Ishikawa (cell line): ENCODE data around the gene RMND1.

Experiments
- CREB1 ChIP-seq: IDR thresholded peaks from 2 replicates; pipeline ENCODE4 v1.6.1; 2012; ENCODE audit warnings: low read depth
- EGR1 ChIP-seq: IDR thresholded peaks from 2 replicates; pipeline ENCODE4 v1.6.1; 2012
- EP300 ChIP-seq: IDR thresholded peaks from 2 replicates; pipeline ENCODE4 v1.6.1; 2012; ENCODE audit warnings: borderline replicate concordance
- FOXM1 ChIP-seq: IDR thresholded peaks from 2 replicates; pipeline ENCODE4 v1.6.1; 2012; ENCODE audit warnings: low read depth, borderline replicate concordance
- NFIC ChIP-seq: IDR thresholded peaks from 2 replicates; pipeline ENCODE4 v1.6.1; 2012
- RAD21 ChIP-seq: IDR thresholded peaks from 2 replicates; pipeline ENCODE4 v1.6.1; 2012; ENCODE audit warnings: low read depth
- YY1 ChIP-seq: IDR thresholded peaks from 2 replicates; pipeline ENCODE4 v1.6.1; 2012; ENCODE audit warnings: low read depth
- TF ChIP-seq, protein P1 (sequence below): IDR thresholded peaks from 2 replicates; pipeline ENCODE4 v1.6.1; 2012

DNA sequence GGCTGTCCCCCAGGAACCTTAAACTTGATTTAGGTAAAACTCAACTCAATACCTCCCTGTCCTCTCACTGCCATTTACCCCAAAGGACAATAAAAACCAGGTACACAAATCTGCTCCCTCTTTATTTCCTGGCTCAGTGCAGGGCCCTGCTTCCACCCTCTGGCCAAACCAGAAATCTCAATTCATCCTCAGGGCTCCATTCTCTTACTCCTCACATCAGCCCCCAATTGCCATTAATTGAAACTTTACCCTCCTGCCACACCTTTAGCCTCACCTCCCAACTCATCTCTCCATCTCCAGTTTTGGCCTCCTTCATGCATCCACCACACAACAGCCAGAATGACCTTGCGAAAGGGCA is 71.1 kb downstream of the RMND1 start:
- TF ChIP-seq, protein P1, sequence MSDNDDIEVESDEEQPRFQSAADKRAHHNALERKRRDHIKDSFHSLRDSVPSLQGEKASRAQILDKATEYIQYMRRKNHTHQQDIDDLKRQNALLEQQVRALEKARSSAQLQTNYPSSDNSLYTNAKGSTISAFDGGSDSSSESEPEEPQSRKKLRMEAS = no peak
- TF ChIP-seq CREB1 (no peak), FOXM1 (no peak), RAD21 (no peak), YY1 (no peak), EGR1 (no peak), EP300 (no peak), NFIC (no peak)
